MCF 10A (cell line): ENCODE data around the gene YRDC. TPM values are rescaled to one million over a fixed set of nuclear protein-coding genes. Genes with fewer than 3 reads are reported as not detected.

Experiments used
- Bru-seq: library from RNA; stranded (reverse); fragments of 400-500 nt; gene quantifications from one replicate; lab custom pipeline; 2021; lab: Mats Ljungman, UMichigan
- BruChase-seq, 2 experiments: library from RNA; stranded (reverse); fragments of 400-500 nt; gene quantifications; one replicate each; lab custom pipeline; 2021; lab: Mats Ljungman, UMichigan
- BruUV-seq: library from RNA; stranded (reverse); fragments of 400-500 nt; replicated peaks from 2 replicates; lab custom pipeline; 2021; lab: Mats Ljungman, UMichigan
- CTCF ChIA-PET: fragments of 300-600 bp; sonication (Branson Sonifier 250); formaldehyde crosslinking; extraction: SDS; loops from one replicate; lab custom pipeline; 2021; ENCODE audit warnings: antibody characterized with exemption, inconsistent platforms; lab: Yijun Ruan, JAX
- POLR2A ChIA-PET: fragments of 300-600, 350-650 bp; sonication (Branson Sonifier 250); formaldehyde crosslinking; extraction: SDS; loops from one replicate; lab custom pipeline; 2020; ENCODE audit warnings: antibody characterized with exemption, inconsistent platforms; lab: Yijun Ruan, JAX
- DNase-seq: peaks from one replicate; pipeline ENCODE4 v3.0.0-alpha.2; 2018; ENCODE audit not compliant: unreplicated experiment
- H3K27ac Mint-ChIP-seq: one replicate; pipeline ENCODE4 v1.8.0; 2022; ENCODE audit warnings: mild to moderate bottlenecking, low read depth, mixed read lengths; ENCODE audit not compliant: unreplicated experiment
- H3K27me3 Mint-ChIP-seq: one replicate; pipeline ENCODE4 v1.8.0; 2022; ENCODE audit warnings: mixed read lengths; ENCODE audit not compliant: insufficient read depth, unreplicated experiment
- H3K36me3 Mint-ChIP-seq: one replicate; pipeline ENCODE4 v1.8.0; 2022; ENCODE audit warnings: mild to moderate bottlenecking, moderate library complexity, mixed read lengths; ENCODE audit not compliant: insufficient read depth, unreplicated experiment
- H3K4me1 Mint-ChIP-seq: one replicate; pipeline ENCODE4 v1.8.0; 2022; ENCODE audit warnings: mixed read lengths; ENCODE audit not compliant: insufficient read depth, unreplicated experiment
- H3K4me3 Mint-ChIP-seq: one replicate; pipeline ENCODE4 v1.8.0; 2022; ENCODE audit warnings: mild to moderate bottlenecking, moderate library complexity, mixed read lengths; ENCODE audit not compliant: unreplicated experiment
- H3K9me3 Mint-ChIP-seq: one replicate; pipeline ENCODE4 v1.8.0; 2022; ENCODE audit warnings: mixed read lengths; ENCODE audit not compliant: unreplicated experiment
- CTCF ChIP-seq: fragments of 200-600 bp; IDR thresholded peaks from one replicate; pipeline ENCODE4 v1.8.0; 2022; ENCODE audit warnings: antibody characterized with exemption, mild to moderate bottlenecking; ENCODE audit not compliant: unreplicated experiment
- intact Hi-C: fragments of 100-400 bp; cut with micrococcal nuclease; formaldehyde crosslinking; loops from 2 replicates; pipeline ENCODE4 v1.14.1; 2022
- long read RNA-seq: library from polyadenylated mRNA; stranded (forward); transcript quantifications from one replicate; pipeline ENCODE4 v2.0.0, GENCODE V29; 2022
- total RNA-seq: library from RNA; stranded (reverse); gene quantifications from 2 replicates; pipeline ENCODE4 v1.2.3, GENCODE V29; 2022

The YRDC gene
- total RNA-seq, result 40.4 and 41.5 TPM in 2 replicates
- percentile 95 among the genes with signal in this experiment for Bru-seq, nascent RNA
- percentile 96 among the genes with signal in this experiment for BruChase-seq, experiment 1, labeled RNA remaining after a 6-hour chase
- percentile 97 among the genes with signal in this experiment for BruChase-seq, experiment 2, labeled RNA remaining after a 2-hour chase
- long read RNA-seq, transcript YRDC-201 (5 exons, 1,826 nt), result major isoform, 176 of 190 reads
- long read RNA-seq, partial matches to known transcripts, result 3 of 190 reads
- long read RNA-seq, other reads (novel, unspliced or antisense), result 11 of 190 reads

GRCh38 chr1:37807555-37808368 lies at the start of gene YRDC, which contains the start of gene C1orf122:
YRDC (minus strand) TSS chr1:37808208; CDS start chr1:37808180, 28 bp downstream.
C1orf122 (plus strand) TSS chr1:37807790; CDS start chr1:37808405, 615 bp downstream.
- ChIA-PET POLR2A (interaction anchor here (0.6 to 4.3 kb wide), 40 partner anchors 9 to 1553 kb away, joined by 3 to 99 read pairs (median 4); partner anchors contain the start of genes CDCA8, MANEAL, MEAF6 and MTF1), CTCF (interaction anchor here (1.0 to 4.7 kb wide), 8 partner anchors 9 to 126 kb away, joined by 3 to 29 read pairs (median 4); partner anchors contain the start of gene MTF1)
- Mint-ChIP-seq H3K27me3 (no peaks in the 10 kb centered on the region), H3K27ac (peak within 1 kb of the TSS; percentile 96), H3K4me3 (peak within 1 kb of the TSS; percentile 89), H3K9me3 (no peaks in the 10 kb centered on the region), H3K4me1 (peaks cover 10% of the 10 kb centered on the region), H3K36me3 (peaks cover 86% of the 10 kb centered on the region)
- DNase-seq, result peak; percentile 92
- no peak for TF ChIP-seq CTCF
- intact Hi-C loops, result loop anchor here (2.0 to 10.0 kb wide), 2 partner anchors 115 to 333 kb away; partner anchors contain the start of genes CDCA8 and ZC3H12A
- BruUV-seq, result no TSS peak

GRCh38 chr1:37854406-37854805 lies 46.4 kb upstream of the YRDC start:
- no peak for TF ChIP-seq CTCF
- no peaks in the 10 kb centered on the region for H3K4me1 Mint-ChIP-seq
- POLR2A ChIA-PET, result interaction anchor here (0.6 to 1.0 kb wide), 2 partner anchors 9 to 1283 kb away, joined by 3 read pairs; no protein-coding TSS in a partner anchor
- H3K27ac Mint-ChIP-seq, result no peak overlapping the region
- peaks cover 40% of the 10 kb centered on the region for H3K36me3 Mint-ChIP-seq
- DNase-seq, result no peak
- intact Hi-C loops, result no loop called here
- BruUV-seq, result no TSS peak
- CTCF ChIA-PET, result interaction anchor here (0.6 to 1.2 kb wide), 4 partner anchors 33 to 300 kb away, joined by 3 read pairs; partner anchors contain the start of gene SNIP1
- H3K4me3 Mint-ChIP-seq, result no peak overlapping the region
- H3K9me3 Mint-ChIP-seq, result no peaks in the 10 kb centered on the region
- no peaks in the 10 kb centered on the region for H3K27me3 Mint-ChIP-seq

GRCh38 chr1:37853157-37853556 lies 45.1 kb upstream of the YRDC start:
- ChIA-PET CTCF (interaction anchor here (0.6 to 1.8 kb wide), 3 partner anchors 20 to 1658 kb away, joined by 3 to 6 read pairs (median 3); no protein-coding TSS in a partner anchor), POLR2A (interaction anchor here (1.0 to 1.3 kb wide), 2 partner anchors 8 to 80 kb away, joined by 3 to 4 read pairs; no protein-coding TSS in a partner anchor)
- no peak for TF ChIP-seq CTCF

More at GRCh38 chr1:37853157-37853556, 45.1 kb upstream of the YRDC start:
- H3K27me3 Mint-ChIP-seq, result no peaks in the 10 kb centered on the region
- no peak overlapping the region for H3K4me3 Mint-ChIP-seq
- intact Hi-C loops, result no loop called here
- no peaks in the 10 kb centered on the region for H3K9me3 Mint-ChIP-seq
- BruUV-seq, result no TSS peak
- no peak overlapping the region for H3K27ac Mint-ChIP-seq
- peaks cover 40% of the 10 kb centered on the region for H3K36me3 Mint-ChIP-seq
- DNase-seq, result no peak
- H3K4me1 Mint-ChIP-seq, result no peaks in the 10 kb centered on the region
